AG08395 (cell line): Measurements from ENCODE around the gene SKI.

Experiments
- DNase-seq: peaks from one replicate; pipeline ENCODE4 v3.0.0; 2012; ENCODE audit warnings: mixed read lengths, low spot score

SKI gene

DNA sequence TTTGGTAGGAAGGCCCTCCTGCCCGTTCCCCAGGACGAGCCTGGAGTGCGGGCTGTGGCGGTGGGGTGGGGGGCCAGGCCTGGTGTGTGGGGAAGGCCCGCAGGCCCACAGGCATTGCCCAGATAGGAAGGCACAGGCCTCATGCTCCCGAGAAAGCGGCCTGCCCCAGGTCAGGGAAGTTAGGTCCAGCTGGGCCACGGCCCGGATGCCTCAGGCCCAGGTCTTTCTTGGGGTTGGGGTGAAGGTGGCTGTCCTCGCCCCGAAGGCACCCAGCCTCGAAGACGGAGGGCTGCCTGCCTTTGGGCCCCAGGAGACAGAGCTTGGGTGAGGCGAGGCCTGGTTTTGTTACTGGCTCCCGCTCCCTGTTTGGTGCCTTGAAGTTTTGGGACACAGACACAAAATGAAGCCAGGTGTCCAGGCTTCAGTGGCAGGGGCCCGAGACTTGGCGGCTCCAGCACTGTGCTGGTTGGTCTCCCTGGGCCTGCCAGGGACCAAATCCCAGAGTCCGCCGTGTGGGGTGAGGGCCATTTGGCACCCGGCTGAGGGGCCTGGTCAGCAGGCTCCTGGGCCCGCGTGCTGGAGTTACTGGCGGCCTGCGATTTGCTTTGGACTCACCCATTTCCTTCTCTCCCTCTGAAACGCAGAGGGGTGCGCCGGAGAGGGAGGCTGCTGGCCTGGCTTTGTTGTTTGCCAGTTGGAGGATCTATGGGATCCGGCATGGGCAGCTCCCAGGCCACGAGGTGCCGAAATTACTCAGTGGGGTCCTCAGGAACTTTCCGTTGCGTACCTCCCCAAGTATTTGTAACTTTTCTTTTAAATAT is 2.0 kb downstream of the SKI start:
- DNase-seq, result no peak

DNA sequence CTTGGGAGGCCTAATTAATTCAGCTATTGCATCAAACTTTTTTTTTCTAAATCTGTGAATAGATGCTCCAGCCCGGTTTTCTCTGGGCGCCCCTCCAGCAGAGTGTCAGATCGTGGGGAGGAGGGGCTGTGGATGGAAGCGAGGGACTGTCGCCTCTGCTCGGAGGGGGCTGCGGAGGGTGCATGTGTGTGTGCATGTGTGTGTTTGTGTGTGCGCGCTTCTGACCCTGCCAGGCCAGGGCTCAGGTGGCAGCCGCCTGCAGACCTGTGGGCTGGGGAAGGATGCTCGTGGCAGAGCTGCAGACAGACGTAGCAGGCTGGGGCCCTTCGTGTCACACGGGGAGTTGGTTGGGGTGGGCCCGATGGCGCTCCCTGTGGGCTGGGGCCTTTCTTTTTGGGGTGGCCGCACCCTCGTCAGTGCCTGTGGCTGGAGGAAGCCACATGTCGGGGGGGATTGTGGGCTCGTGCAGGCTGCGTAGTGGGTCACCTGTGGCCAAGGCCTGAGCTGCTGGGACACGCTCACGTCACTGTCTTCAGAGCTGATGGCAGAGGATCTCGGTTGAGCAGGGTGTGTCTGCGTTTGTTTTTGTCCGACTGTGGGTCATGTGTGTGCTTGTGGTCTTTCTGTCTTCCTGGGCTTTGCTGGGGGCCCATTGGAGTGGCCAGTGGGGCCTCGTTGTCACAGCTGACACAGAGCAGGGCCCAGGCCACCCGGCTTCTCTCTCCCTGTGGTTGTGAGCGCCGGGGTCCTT is 2.8 kb downstream of the SKI start:
- no peak for DNase-seq

DNA sequence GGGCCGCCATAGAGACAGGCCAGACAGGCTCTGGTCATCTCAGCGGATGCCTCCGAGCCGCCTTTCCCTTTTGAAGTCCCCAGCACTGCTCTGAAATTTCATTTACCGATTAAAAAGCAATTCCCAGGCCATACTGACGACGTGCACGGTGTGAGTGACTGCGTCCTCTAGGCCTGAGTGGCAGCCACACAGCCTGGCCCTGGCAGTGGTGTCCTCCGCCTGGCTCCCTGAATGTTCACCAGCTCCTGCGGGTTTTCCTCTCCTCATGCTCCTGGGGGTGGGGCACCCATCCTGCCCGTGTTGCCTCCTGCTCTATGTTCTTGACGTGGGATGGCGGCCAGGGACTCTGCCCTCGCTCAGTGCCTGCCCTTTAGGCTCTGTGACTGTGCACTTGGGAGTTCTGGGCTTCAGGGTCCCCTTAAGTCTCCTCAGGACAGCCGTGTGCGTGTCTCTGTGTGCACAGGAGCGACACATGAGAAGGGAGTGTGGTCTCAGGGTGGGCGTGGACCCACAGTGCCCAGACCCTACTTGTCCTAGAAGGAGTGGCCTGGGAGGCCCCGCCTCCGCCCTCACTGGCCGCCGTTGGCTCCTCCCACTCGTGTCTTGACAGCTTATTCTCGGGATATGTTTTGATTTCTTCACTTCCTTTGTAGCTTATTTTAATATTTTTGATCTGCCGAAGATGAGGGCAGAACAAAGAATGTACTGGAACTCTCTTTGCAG is 3.6 kb downstream of the SKI start:
- DNase-seq, result peak; percentile 79

DNA sequence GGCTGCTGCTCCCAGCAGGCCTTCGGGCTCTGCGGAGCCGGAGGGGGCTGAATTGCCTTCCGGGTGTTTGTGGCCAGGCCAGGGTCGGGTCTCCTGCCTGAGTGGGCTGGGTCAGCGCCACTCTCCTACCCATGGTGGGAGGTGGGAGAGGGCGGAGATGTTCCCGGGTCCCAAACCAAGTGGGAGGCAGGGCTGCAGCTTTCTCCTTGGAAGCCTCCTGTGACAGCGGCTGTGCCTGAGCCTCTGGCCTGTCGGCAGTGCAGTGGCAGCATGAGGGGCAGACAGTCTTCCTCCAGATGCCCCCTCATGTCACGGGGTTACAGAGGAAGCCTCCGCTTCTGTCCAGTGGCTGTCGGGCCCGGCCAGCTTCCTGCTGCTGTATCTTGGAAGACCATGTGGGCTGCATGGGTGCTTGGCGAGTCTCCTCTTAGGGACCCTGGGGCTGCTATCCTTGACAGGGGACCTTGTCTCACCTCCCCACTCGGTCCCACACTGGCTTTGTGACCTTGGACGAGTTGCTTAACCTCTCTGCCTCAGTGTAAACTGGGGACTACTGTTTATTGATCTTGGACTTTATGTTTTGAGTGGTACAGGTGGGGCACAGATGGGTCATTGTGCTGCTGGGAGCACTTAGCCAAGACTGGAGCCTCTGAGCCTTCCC is 4.3 kb downstream of the SKI start:
- DNase-seq, result no peak

DNA sequence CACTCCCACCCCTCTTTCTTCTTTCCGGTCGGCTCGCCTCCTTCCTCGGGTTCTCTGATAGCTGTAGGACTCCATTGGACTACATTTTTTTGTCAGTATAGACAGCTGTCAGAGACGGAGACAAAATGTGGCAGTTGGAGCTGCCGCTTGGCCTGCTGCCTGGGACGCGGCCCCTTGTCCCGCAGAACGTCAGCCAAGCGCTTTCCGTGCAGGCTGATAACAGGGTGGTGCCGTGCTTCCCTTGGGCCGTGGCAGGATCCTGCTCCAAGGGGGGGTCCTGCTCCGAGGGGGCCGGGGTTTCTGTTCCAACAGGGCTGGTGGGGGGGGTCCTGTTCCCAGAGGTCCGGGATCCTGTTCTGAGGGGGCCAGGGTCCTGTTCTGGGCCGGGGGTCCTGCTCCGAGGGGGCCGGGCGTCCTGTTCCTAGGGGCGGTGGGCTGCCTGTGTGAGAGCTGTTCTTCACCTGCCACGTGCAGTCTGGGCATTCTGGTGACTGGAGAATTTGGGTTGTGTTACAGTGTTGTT is 4.9 kb downstream of the SKI start:
- no peak for DNase-seq

DNA sequence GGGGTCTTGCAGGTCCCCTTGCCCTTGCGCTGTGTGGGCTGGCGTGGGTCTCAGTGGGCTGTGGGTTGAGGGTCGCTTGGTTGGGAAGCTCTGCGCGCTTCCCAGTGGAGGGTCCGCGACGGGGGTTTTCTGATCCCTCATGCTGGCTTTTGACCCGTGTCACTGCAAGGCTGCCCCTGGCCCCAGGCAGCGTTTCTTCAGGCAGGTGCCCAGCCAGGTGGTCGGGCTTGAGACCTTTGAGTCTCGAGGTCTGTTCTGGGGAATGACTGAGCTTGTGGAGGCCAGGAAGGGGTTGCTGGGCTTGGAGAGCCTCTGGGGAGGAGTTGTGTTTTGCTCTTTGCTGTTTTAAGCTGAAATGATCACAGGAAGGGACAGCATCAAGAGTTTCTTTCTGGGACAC is 5.3 kb downstream of the SKI start:
- DNase-seq, result no peak

DNA sequence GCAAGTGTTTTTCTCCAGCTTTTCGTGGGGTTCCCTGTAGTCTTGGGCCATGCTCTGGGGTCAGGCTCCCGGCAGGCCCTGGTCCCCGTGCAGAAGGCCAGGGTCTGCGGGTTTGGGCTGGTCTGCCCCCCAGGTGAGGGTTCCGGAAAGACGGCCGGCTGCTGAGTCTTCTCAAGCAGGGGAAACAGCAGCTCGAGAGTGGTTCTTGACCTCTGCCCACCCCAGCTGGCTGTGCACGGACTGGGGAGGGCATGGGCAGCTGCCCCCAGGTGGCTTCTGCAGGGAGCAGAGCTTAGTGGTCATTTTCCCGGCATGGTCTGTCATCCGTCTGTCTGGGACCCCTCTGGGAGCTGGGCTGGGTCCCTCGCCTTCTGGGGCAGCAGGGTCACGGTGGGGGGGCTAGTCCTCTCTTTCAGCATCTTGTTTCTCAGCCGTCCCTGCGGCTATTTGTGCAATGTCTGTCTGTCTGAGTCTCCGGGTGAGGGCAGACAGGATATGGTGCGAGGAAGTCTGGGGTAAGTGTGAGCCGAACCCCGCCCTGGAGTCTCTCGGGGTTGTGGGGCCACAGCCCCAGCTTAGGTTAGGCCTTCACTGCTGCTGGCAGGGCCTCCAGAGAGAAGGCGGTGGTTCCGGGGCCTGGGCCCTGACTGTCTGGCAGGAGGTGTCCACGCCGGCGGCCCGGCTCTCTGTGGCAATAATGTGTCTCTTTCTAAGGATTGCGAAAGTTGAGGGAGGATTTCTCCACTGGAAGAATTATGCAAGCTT is 6.1 kb downstream of the SKI start:
- peak; percentile 91 for DNase-seq

DNA sequence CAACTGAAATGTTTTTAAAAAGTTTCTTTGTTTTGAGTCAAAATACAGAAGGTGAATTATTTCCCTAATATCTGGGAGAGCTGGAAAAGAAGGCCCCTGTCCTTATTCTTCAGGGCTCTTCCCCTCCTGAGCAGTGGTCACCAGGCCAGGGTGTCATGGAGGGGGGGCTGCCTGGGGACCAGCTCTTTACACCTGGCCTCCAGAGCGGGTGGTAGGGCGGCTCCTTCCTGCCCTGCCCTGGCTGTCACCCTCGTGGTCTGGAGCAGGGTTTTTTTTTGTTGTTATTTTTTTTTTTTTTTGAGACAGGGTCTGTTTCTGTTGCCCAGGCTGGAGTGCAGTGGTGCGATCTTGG is 6.6 kb downstream of the SKI start:
- no peak for DNase-seq

DNA sequence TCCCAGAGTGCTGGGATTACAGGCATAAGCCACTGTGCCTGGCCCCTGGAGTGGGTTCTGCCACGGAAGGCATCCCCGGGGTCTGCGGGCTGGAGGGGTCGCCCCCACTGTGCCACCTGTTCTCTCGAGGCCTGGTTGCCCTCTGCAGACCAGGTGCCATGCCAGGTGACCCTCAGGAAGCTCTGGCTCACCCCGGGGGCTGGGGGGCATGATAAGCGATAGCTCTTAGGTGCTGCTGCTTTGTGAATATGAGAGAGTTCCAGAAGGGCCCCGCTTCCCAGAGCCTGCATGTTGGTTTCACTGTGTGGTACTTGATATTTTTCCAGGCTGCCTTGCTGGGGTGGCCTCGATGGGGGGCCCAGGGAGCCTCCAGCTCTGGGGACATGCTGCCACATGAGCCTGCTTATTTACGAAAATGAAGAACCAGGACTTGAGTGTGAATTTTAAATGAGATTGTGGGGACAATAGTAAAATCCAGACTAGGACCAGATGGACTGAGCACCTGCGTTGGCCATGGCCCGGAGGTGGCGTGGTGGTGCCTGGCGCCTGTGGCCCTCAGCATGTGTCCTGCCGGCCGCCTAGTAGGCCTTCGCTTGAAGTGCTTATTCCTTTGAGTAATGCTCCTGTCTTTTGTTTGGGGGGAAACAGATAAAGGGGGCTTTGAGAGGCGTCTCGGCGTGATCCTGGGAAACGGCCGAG is 7.3 kb downstream of the SKI start:
- DNase-seq, result no peak

DNA sequence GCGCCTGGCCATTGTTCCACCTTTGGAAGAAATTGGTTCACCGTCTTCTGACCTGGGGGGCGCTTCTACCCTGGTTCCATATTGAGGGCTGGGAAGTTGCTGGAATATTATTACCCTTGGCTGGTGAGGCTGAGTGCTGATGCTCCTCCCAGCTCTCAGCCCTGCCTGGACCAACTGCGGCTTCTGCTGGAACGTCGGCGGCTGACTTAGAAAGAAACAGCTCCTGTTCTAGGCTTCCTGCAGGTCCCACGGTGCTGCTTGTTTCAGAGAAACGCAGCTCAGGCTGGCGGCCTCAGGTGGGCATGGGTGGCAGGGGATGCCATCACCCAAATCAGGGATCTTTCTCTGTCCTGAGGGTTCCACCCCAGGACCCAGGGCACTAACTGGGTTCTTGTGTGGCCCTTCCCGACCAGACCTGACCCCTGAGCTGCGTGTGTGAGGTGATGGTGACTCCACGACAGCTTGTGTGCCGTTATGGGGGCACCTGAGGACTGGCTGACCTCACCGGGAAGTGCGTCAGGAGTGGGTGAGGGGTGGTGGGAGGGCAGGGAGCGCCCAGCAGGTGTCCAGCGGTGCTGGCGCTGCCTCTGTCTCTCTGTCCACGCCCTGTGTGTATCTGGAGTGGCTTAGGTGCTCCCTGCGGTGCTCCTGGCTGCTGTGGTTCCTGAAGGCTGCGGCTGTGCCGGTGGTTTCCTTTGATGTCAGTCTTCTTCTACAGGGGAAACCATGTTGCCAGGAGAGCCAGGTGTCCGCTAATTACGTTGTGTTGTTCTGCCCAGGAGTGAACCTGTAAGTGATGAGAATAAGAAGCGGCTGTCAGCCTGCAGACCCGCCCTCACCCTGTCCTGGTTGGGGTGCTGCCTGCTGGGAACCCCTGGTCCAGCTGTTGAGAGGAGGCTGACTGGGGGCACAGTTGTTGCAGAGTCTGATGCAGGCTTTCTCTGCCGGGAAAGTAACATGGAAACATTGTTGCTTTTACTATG is 8.9 kb downstream of the SKI start:
- no peak for DNase-seq

DNA sequence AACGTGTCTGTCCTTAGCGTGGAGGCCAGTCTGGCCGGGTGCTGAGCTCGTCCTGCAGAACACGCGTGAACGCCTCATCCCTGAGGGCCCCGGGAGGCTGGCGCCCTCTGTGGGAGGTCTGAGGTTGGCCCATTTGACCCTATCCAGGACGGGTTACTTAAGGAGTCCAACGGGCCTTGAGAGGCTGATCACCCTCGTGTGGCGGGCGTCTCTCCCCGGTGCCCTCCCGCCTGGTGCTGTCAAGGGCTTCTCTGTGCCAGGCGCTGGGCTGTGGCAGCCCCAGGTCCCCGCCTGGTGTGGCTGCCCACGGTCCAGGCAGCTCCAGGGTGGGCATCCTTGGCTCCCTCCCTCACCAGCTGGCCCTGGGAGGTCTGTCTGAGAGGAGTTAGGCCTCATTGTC is 9.7 kb downstream of the SKI start:
- DNase-seq, result peak; percentile 41

DNA sequence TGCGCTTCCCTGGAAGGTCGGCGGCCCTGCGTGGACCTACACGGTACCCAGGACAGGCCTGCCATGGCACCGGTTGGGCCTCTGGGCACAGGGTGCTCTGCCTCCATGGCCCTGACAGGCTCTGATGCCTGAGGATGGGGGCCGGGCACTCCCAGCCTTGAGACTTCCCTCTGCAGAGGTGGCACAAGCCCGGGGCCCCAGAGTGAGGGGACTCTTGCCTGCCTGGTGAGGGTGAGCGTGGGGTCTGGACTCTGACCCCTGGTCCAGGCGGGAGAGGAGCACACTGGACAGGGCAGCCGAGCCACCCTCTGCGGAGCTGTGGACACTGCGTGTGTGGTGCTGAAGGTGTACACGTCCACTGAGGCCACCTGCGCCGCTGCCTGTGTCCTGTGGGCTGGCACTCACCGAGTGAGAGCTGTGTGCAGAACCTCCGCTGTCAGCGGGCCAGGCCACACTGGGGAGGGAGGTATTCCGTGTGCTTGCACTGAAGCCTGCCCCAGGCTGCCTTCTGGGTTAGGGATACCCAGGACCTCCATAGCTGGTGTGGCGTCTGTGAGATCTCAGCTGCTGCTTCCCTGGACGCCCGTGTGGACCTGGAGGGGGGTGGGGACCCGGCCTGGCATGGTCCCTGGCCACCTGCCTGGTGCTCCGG is 10.4 kb downstream of the SKI start:
- DNase-seq, result no peak

DNA sequence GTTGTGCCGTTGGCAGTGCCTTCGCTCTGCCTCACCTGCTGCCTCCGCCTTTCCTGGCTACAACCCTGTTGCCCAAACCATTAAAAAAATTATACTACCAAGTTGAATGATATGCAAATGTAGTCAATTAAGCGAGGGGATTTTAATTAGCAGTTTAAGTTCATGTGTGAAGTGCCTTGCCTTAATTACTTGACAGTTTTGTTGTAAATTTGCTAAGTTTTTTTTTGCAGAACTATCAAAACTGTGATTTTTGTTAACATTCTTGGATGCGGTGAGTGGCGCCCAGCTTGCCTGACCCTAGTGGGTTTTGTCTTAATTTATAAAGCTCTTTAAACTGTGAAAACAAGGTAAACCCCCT is 10.9 kb downstream of the SKI start:
- no peak for DNase-seq

DNA sequence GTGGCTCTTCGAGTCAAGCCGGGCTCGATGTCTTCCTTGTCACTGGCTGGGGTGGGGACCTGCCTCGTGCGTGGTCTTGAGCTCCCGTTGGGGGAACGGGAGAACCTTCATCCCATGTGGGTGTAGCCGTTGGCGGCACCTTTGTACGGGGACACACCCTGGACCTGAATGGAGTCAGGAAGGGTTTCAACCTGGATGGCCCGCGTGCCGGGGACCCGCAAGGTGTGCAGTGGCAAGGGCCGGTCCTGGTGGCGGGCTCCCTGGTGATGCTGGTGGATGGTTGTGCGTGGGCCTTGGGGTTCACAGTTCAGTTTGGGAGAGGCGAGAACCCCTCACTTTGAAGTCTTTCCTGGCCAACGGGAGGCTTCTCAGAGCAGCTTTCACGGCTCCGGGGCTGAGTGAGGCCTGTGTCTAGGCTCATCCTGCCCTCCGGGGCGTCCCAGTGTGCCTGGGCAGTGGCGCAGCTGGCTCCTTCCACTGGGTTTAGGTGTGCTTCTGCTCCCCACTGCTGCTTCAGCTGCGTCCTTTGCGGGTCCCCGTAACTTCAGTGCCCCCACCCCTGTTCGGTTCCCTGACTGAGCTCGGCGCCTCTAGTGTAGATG is 11.4 kb downstream of the SKI start:
- no peak for DNase-seq

DNA sequence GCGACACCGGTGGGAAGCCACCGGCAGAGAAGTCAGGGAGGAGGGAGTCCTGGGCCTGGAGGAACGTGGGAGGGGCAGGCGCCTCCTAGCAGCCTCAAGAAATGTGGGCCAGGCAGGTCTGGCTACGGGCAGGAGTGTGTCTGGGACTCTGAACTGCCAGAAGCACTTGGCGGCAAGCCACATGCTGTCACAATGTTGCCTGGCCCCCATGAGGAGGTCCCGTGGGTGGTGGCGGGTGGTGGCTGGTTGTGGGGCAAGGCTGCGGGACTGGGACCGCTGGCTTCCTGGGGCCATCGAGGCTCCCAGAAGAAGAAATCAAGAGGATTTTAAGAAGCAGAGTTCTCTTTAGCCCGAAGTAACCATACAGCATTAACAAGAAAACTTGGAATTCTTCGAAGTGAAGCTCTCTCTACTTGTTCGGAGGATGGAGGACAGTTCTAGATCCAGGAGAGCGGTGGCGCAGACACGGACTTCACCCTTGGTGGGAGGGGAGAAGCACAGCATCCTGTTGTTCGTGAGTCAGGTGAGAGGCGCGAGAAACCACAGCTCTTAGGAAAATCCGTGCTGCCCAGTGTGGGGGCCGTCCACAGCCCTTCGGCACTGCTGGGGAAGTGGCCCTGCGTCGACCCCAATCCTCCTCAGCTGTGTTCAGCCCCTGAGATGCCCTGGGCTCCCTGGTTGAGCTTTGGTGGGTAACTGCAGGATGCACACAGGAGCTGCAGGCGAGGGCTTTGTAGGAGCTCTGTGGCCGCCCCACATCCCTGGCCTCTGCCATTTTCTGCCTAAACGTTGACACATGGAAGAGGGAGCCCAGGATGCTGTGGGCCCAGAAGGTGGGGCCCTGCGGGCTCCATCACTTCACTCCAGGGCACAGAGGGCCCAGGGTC is 12.4 kb downstream of the SKI start:
- DNase-seq, result peak; percentile 39

DNA sequence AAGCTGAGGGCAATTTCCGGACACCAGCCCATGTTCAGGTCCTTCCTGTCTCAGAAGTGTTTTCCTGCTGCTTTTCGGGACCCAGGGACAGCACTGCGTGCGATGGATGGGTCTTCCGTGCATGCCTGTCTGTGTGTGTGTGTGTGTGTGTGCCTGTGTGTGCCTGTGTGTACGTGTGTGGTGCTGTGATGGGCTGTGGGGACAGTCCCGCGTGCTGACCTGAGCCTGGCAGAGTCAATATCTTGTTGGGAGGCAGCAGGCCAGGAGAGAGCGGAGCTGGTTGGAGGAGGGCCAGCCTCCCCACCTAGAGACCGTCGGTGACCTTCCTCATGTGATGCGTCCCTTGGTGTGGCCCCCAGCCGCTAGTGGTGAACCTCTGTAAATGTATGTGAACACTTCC is 13.7 kb downstream of the SKI start:
- no peak for DNase-seq

DNA sequence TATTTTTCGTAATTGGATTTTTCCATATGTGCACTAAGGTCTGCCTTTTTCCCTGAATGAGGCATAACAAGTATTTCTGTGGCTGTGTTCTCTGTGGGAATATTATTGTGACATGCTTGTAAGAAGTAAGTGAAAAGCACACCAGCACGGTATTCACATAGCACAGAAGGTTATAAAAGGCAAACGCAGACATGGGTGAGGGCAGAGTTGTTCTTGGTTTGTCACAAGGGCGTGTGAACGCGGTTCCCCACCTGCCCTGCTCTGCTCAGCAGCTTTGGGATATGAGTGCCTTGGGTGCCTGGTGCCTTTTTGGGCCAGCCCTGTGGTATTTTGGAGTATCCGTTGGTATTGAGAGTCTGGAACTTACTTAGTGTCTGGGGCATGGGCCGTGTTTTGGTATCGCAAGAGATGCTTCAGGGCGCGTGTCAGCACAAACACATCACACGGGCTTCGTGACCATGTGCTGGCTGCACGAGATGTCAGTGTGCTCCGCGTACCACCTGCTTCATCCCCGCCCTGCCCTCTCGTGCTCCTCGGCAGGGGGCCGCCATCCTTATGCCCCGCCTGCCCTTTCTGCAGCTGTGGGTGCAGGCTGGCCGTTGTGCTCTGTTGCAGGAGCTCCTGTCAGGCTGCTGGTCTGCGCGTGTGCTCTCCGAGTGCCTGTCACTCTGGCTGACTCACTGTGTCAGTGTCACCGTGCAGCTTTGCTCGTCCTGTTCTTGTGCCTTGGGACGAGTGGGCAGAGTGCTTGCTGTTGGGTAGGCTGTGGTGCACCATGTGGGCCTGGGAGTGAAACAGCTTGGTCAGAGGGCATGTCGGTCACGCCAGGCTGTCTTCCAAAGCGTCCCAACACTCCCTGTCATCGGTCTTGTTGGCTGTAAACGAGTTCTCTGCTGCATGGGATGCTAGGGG is 15.0 kb downstream of the SKI start:
- DNase-seq, result peak; percentile 50
